WERI-Rb-1 (cell line): ENCODE data around the gene CDKAL1.

Source experiments
- DNase-seq: peaks from one replicate; pipeline ENCODE4 v3.0.0-alpha.2; 2020
- H3K27ac ChIP-seq: fragments of 250-450 bp; sonication (Bioruptor Pico); 2 replicates; pipeline ENCODE4 v1.5.1; 2020; ENCODE audit warnings: mild to moderate bottlenecking, moderate library complexity
- H3K27me3 ChIP-seq: fragments of 250-450 bp; sonication (Bioruptor Pico); 2 replicates; pipeline ENCODE4 v1.5.1; 2021; ENCODE audit warnings: mild to moderate bottlenecking, low read depth, moderate library complexity; ENCODE audit not compliant: insufficient read depth, severe bottlenecking
- H3K36me3 ChIP-seq: fragments of 250-450 bp; sonication (Bioruptor Pico); 2 replicates; pipeline ENCODE4 v1.5.1; 2020; ENCODE audit warnings: mild to moderate bottlenecking, moderate library complexity
- H3K4me3 ChIP-seq: 2 replicates; pipeline ENCODE4 v1.5.1; 2011; ENCODE audit warnings: low read depth, mild to moderate bottlenecking, control low read depth, low read length
- H3K9me3 ChIP-seq: fragments of 250-450 bp; sonication (Bioruptor Pico); 2 replicates; pipeline ENCODE4 v1.5.1; 2021; ENCODE audit warnings: mild to moderate bottlenecking, moderate library complexity; ENCODE audit not compliant: severe bottlenecking
- TF ChIP-seq, protein P1 (sequence below): IDR thresholded peaks from 2 replicates; pipeline ENCODE4 v1.5.1; 2011; ENCODE audit warnings: low read depth, mild to moderate bottlenecking, control low read depth, inconsistent platforms, low read length

The CDKAL1 gene

DNA sequence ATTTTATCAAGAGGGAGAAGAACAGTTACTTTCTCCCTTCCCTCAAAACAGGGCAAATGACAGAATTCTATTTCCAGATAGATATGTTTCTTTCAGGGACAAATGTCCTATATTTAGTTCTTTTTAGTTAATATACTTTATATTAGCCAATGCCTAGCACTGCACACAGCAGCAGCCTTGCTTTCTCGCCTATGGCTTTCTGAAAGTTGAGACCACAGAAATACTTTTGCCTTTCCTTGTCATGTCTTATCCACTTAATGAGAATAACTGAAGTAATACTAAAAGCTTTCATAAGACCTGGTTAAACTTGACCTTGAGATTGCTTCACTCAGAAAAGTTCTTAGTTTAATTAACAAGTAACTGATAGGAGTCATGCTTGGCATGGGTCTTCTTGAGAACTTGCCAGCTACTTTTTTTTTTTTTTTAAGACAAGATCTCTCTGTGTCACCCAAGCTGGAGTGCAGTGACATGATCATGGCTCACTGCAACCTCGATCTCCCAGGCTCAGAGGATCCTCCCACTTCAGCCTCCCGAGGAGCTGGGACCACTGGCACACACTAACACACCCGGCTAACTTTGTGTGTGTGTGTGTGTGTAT lies 159.3 kb downstream of the CDKAL1 start:
- H3K36me3 ChIP-seq: no peaks in the 10 kb centered on the region
- no peak overlapping the region for H3K27ac ChIP-seq
- no peaks in the 10 kb centered on the region for H3K27me3 ChIP-seq
- no peak for DNase-seq
- H3K4me3 ChIP-seq: no peak overlapping the region
- TF ChIP-seq, protein P1, sequence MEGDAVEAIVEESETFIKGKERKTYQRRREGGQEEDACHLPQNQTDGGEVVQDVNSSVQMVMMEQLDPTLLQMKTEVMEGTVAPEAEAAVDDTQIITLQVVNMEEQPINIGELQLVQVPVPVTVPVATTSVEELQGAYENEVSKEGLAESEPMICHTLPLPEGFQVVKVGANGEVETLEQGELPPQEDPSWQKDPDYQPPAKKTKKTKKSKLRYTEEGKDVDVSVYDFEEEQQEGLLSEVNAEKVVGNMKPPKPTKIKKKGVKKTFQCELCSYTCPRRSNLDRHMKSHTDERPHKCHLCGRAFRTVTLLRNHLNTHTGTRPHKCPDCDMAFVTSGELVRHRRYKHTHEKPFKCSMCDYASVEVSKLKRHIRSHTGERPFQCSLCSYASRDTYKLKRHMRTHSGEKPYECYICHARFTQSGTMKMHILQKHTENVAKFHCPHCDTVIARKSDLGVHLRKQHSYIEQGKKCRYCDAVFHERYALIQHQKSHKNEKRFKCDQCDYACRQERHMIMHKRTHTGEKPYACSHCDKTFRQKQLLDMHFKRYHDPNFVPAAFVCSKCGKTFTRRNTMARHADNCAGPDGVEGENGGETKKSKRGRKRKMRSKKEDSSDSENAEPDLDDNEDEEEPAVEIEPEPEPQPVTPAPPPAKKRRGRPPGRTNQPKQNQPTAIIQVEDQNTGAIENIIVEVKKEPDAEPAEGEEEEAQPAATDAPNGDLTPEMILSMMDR: no peak
- H3K9me3 ChIP-seq: no peaks in the 10 kb centered on the region

DNA sequence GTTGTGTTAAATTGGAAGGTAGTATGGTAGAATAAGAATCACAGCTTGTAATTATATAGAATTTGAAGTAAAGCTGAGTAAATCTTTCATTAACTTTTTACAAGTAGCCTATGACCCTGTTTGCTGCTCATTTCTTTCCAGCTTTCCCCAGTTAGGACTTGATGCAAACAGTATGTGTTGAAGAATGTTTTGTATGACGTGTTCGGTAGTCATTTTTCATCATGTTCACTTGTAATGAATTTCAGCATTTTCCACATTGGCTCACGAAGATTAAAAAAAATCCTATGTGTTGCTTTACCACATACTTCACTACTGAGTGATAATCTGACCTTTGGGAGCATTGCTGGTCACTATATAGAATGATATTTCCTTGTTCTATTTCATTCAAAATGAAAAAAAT lies 162.4 kb downstream of the CDKAL1 start:
- H3K27me3 ChIP-seq: no peaks in the 10 kb centered on the region
- H3K27ac ChIP-seq: no peak overlapping the region
- DNase-seq: no peak
- H3K9me3 ChIP-seq: no peaks in the 10 kb centered on the region
- no peaks in the 10 kb centered on the region for H3K36me3 ChIP-seq
- H3K4me3 ChIP-seq: no peak overlapping the region
- TF ChIP-seq, protein P1: no peak

DNA sequence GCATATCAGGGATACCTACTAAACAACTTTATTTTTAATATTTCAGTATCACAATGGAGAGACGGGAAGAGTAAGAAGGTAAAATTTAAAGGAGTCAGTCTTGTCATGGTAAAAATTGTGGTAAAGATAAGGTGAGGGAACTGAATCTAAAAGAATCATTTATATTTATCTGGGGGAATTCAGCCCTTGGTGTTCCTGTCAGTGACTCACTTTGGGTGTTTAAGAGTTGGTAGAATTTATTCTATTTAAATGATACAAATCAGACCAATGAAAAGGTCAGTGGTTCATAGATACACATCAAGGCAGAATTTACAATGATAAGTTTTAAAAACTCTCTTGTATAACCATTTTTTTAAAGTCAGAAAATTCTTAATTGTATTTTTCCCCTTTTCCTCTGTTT lies 164.4 kb downstream of the CDKAL1 start:
- Histone ChIP-seq H3K36me3 (no peaks in the 10 kb centered on the region), H3K9me3 (no peaks in the 10 kb centered on the region), H3K27me3 (no peaks in the 10 kb centered on the region), H3K27ac (peak overlapping the region; percentile 83), H3K4me3 (no peak overlapping the region)
- no peak for DNase-seq
- TF ChIP-seq, protein P1: no peak

DNA sequence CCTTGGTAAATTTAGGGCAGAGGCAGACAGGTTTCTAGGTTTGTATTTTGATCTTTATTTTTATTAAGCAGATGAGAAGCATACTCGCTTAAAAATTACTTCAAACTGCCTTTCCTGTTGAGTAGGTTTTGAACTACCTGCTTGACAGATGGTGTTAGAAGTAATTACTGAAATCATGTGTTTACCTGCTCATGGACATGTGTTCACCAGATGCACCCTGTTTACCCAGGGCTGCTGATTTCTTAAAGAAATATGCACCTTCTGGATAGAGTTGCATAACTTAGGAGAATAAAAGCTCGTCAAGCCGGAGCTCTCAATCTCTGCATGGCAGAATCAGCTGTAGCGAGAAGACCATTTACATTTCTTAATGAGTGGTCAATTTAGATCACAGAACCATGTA lies 165.1 kb downstream of the CDKAL1 start:
- Histone ChIP-seq H3K9me3 (no peaks in the 10 kb centered on the region), H3K27ac (peak overlapping the region; percentile 83), H3K27me3 (no peaks in the 10 kb centered on the region), H3K36me3 (no peaks in the 10 kb centered on the region), H3K4me3 (peak overlapping the region; percentile 7)
- DNase-seq: peak; percentile 75
- TF ChIP-seq, protein P1: no peak

DNA sequence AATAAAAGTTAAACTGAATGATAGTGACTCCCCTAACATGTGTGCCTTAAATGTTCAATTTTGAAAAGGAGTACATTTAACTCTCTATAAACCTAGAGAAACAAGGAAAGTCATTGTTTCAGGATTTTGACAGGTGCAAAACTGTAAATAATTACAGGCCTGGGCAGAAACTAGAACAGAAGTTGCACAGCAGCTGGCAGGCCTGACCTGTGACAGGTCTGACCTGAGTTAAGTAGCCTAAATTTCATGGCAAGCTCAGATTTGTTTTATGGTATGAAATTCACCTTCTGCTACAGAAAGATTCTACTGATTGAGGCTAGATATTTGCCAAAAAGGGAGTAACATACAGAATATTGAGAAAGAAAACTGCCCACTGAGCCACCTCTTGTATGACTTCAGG lies 166.1 kb downstream of the CDKAL1 start:
- no peaks in the 10 kb centered on the region for H3K9me3 ChIP-seq
- TF ChIP-seq, protein P1: no peak
- H3K27me3 ChIP-seq: no peaks in the 10 kb centered on the region
- peak overlapping the region; percentile 83 for H3K27ac ChIP-seq
- no peaks in the 10 kb centered on the region for H3K36me3 ChIP-seq
- H3K4me3 ChIP-seq: no peak overlapping the region
- peak; percentile 33 for DNase-seq

DNA sequence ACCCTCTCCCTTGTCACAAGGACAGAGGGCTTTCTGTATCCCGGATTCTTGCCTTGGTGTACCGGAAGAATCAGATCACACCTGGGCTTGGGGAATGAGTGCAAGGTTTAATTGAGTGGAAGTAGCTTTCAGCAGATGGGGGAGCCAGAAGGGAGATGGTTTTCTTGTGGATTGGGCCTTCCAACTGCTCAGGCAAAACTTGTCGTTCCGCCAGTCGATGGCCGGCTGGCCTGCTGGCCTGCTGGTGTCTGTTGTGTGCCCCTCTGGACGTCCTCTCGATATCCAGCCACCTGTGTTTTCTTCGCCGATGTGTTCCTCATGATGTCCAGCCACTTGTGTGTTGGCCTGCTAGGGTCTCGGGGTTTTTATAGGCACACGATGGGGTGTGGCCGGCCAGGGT lies 168.1 kb downstream of the CDKAL1 start:
- TF ChIP-seq, protein P1: no peak
- Histone ChIP-seq H3K36me3 (no peaks in the 10 kb centered on the region), H3K9me3 (no peaks in the 10 kb centered on the region), H3K27me3 (no peaks in the 10 kb centered on the region), H3K27ac (peak overlapping the region; percentile 83), H3K4me3 (no peak overlapping the region)
- DNase-seq: no peak
